T47D (cell line): ENCODE results near the gene SCP2D1.
"Not testable (repeated sequence)": the region's sequence is repeated elsewhere in the genome, so short reads cannot be mapped to it uniquely, and the experiment has no call there.

ENCODE experiments used
- DNase-seq, 2 experiments: peaks; one replicate each; pipeline versions ENCODE4 v3.0.0 to v3.0.0-alpha.2; 2011 to 2012; ENCODE audit warnings: low read depth in 1 of 2, low spot score in 1 of 2
- JUND ChIP-seq: IDR thresholded peaks from 2 replicates; pipeline ENCODE4 v1.6.1; 2012; ENCODE audit warnings: low read depth
- in situ Hi-C: cut with HindIII; loops from 2 replicates; pipeline ENCODE4 v1.10.0; 2016; ENCODE audit warnings: low sequenced_read_pairs, low pct_unique_long_range_greater_than_20kb

Gene SCP2D1

GRCh38 chr20:18813483-18813882 lies at the start of gene SCP2D1:
TSS of gene SCP2D1 (plus strand) at chr20:18813783. CDS start at chr20:18813816, 33 bp downstream.
- DNase-seq: no peak
- in situ Hi-C loops: no loop called here
- TF ChIP-seq JUND: no peak

GRCh38 chr20:18767676-18768075 lies 45.9 kb upstream of the SCP2D1 start:
- no peak for TF ChIP-seq JUND
- in situ Hi-C loops: no loop called here
- peak in 1 of 2 experiments; percentile 67 for DNase-seq

- in situ Hi-C loops: no loop called here
- no peak for TF ChIP-seq JUND
- DNase-seq: no peak
Observed at GRCh38 chr20:18773566-18773965, 40.0 kb upstream of the SCP2D1 start.

GRCh38 chr20:18774207-18774606 lies 39.4 kb upstream of the SCP2D1 start:
- TF ChIP-seq JUND: no peak
- in situ Hi-C loops: no loop called here
- DNase-seq: no peak

DNA sequence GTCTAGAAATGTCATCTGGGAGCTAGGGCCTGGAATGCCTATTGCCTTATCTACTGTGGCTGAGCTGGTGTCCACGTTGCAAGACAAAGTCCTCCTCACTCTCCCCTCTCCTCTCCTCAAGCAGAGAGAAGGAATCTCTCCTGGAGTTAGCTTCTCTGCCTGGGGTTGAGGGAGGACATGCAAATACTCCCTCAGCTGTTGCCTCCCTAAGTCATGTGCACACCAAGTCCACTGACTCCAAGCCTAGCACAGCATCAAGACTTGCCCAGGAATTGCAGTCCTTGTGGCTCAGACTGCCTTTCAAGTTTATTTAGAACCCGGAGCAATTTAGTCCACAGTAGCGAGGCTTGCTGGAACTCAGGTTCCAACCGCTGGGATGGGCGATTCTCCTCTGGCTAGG lies 38.0 kb upstream of the SCP2D1 start:
- TF ChIP-seq JUND: no peak
- in situ Hi-C loops: no loop called here
- no peak for DNase-seq

GRCh38 chr20:18778690-18779392 lies 34.7 kb upstream of the SCP2D1 start:
- TF ChIP-seq JUND: no peak
- in situ Hi-C loops: no loop called here
- no peak for DNase-seq

DNA sequence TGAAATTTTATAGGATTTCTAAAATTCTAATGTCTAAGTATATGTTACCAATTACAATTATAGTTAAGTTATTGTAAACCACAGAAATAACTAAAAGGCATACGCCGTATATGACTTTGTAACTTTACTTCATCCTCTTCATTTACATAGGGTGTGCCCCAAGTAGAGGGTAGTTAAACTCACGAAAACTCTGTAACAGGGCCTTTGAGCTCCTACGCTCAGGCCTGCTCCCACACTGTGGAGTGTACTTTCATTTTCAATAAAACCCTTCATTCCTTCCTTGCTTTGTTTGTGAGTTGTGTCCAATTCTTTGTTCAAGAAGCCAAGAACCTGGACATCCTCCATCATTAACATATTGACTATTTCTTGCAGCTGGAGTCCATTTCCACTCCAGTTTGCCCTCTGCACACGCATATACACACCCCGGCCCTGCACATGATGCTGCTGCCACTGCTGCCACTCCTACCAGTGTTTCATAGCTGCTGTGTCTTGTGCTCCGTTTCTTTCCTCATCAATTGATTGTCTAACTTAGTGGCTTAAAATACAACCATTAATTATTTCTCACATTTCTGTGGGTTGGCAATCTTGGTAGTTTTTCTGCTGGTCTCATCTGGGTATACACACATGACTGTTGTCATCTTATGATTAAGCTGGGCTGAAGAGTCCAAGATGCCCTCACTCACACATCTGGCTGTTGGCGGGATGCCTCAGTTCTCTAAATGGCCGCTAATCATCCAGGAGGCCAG lies 33.0 kb upstream of the SCP2D1 start:
- in situ Hi-C loops: no loop called here
- DNase-seq: no peak
- TF ChIP-seq JUND: no peak

- DNase-seq: no peak
- in situ Hi-C loops: no loop called here
- TF ChIP-seq JUND: no peak
Observed at GRCh38 chr20:18781509-18781908, 32.1 kb upstream of the SCP2D1 start.

DNA sequence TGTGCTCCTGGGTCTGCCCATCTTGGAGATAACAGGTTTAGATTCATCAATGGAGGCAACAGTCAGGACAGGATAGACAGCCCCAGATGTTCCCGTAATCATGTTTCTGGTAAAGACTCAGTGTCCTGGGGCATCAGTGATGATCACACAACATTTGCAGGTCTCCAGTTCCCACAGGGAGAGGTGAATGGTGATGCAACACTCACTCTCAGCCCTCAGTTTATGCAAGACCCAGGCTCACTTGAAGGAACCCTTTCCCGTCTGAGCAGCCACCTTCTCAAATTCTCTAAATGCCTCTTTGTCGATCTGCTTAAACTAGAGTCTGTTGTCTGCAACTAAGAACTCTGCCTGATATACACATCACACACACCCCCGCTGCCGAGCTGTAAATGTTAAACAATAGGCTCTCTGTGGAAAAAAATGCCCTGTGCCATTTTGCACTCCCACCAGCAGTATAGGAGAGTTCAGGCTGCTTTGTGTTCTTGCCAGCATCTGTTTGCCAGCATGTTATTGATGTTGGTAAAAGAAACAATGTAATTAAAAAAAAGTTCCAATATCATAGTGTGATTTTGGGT lies 30.1 kb upstream of the SCP2D1 start:
- DNase-seq: no peak
- TF ChIP-seq JUND: no peak
- in situ Hi-C loops: no loop called here

- in situ Hi-C loops, DNase-seq: not testable (repeated sequence)
Observed at GRCh38 chr20:18787046-18787445, 26.5 kb upstream of the SCP2D1 start.

GRCh38 chr20:18788021-18788420 lies 25.6 kb upstream of the SCP2D1 start:
- DNase-seq: no peak
- TF ChIP-seq JUND: no peak
- in situ Hi-C loops: no loop called here

- in situ Hi-C loops: no loop called here
- TF ChIP-seq JUND: no peak
- no peak for DNase-seq
Observed at GRCh38 chr20:18790787-18791186, 22.8 kb upstream of the SCP2D1 start.

GRCh38 chr20:18793625-18794427 lies 19.8 kb upstream of the SCP2D1 start:
- DNase-seq: peak; percentile 82 to 95
- no peak for TF ChIP-seq JUND

More at GRCh38 chr20:18793625-18794427, 19.8 kb upstream of the SCP2D1 start:
- in situ Hi-C loops: no loop called here
